ENCODE data around the gene ZNF791.

DNA sequence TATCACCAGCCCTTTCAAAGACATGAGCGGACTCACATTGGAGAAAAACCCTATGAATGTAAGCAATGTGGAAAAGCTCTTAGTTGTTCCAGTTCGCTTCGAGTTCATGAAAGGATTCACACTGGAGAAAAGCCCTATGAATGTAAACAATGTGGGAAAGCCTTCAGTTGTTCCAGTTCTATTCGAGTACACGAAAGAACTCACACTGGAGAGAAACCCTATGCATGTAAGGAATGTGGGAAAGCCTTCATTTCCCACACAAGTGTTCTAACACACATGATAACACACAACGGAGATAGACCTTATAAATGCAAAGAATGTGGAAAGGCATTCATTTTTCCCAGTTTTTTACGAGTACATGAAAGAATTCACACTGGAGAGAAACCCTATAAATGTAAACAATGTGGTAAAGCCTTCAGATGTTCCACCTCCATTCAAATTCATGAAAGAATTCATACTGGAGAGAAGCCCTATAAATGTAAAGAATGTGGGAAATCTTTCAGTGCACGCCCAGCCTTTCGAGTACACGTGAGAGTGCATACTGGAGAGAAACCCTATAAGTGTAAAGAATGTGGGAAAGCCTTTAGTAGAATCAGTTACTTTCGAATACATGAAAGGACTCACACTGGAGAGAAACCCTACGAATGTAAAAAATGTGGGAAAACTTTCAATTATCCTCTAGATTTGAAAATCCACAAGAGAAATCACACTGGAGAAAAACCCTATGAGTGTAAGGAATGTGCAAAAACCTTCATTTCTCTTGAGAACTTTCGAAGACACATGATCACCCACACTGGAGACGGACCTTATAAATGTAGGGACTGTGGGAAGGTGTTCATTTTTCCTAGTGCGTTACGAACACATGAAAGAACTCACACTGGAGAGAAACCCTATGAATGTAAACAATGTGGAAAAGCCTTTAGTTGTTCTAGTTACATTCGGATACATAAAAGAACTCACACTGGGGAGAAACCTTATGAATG lies 17.6 kb downstream of the ZNF791 start:
- TF ChIP-seq, protein P1, sequence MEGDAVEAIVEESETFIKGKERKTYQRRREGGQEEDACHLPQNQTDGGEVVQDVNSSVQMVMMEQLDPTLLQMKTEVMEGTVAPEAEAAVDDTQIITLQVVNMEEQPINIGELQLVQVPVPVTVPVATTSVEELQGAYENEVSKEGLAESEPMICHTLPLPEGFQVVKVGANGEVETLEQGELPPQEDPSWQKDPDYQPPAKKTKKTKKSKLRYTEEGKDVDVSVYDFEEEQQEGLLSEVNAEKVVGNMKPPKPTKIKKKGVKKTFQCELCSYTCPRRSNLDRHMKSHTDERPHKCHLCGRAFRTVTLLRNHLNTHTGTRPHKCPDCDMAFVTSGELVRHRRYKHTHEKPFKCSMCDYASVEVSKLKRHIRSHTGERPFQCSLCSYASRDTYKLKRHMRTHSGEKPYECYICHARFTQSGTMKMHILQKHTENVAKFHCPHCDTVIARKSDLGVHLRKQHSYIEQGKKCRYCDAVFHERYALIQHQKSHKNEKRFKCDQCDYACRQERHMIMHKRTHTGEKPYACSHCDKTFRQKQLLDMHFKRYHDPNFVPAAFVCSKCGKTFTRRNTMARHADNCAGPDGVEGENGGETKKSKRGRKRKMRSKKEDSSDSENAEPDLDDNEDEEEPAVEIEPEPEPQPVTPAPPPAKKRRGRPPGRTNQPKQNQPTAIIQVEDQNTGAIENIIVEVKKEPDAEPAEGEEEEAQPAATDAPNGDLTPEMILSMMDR (IDR thresholded peaks at IDR 0.05), result no peak
- TF ChIP-seq, protein P2, sequence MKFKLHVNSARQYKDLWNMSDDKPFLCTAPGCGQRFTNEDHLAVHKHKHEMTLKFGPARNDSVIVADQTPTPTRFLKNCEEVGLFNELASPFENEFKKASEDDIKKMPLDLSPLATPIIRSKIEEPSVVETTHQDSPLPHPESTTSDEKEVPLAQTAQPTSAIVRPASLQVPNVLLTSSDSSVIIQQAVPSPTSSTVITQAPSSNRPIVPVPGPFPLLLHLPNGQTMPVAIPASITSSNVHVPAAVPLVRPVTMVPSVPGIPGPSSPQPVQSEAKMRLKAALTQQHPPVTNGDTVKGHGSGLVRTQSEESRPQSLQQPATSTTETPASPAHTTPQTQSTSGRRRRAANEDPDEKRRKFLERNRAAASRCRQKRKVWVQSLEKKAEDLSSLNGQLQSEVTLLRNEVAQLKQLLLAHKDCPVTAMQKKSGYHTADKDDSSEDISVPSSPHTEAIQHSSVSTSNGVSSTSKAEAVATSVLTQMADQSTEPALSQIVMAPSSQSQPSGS (CRISPR knock-in tag; IDR thresholded peaks at IDR 0.05; ENCODE audit: borderline replicate concordance, low read depth), result no peak
- TF ChIP-seq ETV6 (CRISPR knock-in tag; IDR thresholded peaks at IDR 0.05), result no peak
- no peak for TF ChIP-seq FOXJ3 (CRISPR knock-in tag; IDR thresholded peaks at IDR 0.05; ENCODE audit: borderline replicate concordance)

Measured in WTC11 (cell line).